ENCODE results near the gene KIF4A.

DNA sequence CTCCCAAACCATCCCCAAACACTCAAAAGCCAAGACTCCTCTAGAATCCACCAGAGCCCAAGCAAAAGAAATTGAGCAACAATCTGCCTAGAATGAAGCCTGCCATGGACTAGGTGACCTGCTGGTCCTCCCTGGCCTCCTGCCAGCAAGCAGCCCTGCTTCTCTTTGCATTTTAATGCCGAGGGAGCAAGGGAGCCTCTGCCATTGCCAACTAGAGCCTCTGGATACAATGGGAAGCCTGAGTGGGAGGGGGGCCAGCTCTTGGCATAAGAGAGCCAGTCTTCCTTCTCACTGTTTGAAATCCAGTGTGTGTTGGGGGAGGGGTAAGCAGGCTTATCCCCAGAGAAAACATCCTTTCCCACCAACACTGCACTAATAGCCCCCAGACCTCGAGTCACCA lies 131.7 kb downstream of the KIF4A start:
- TF ChIP-seq, protein P1, sequence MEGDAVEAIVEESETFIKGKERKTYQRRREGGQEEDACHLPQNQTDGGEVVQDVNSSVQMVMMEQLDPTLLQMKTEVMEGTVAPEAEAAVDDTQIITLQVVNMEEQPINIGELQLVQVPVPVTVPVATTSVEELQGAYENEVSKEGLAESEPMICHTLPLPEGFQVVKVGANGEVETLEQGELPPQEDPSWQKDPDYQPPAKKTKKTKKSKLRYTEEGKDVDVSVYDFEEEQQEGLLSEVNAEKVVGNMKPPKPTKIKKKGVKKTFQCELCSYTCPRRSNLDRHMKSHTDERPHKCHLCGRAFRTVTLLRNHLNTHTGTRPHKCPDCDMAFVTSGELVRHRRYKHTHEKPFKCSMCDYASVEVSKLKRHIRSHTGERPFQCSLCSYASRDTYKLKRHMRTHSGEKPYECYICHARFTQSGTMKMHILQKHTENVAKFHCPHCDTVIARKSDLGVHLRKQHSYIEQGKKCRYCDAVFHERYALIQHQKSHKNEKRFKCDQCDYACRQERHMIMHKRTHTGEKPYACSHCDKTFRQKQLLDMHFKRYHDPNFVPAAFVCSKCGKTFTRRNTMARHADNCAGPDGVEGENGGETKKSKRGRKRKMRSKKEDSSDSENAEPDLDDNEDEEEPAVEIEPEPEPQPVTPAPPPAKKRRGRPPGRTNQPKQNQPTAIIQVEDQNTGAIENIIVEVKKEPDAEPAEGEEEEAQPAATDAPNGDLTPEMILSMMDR (IDR thresholded peaks at IDR 0.05): no peak
- no peak for TF ChIP-seq POLR2A (IDR thresholded peaks at IDR 0.05)

Data from Peyer's patch (tissue), 4 donors.